A673 (cell line): Measurements from ENCODE around the gene SPACA7.
"Not testable (repeated sequence)": the region's sequence is repeated elsewhere in the genome, so short reads cannot be mapped to it uniquely, and the experiment has no call there.

Source experiments
- CTCF ChIP-seq: fragments of 300-800, 200-600 bp; sonication (generic); conservative IDR thresholded peaks from 2 replicates; pipeline ENCODE4 v1.5.1; 2017; ENCODE audit warnings: low read depth, mild to moderate bottlenecking, antibody characterized with exemption, low read length, moderate library complexity, mixed read lengths
- EZH2 ChIP-seq: fragments of 200-600 bp; sonication (generic); IDR thresholded peaks from 2 replicates; pipeline ENCODE4 v1.6.1; 2017; ENCODE audit warnings: borderline replicate concordance, low read depth, mild to moderate bottlenecking, mixed read lengths, antibody characterized with exemption, low read length; ENCODE audit not compliant: poor library complexity, severe bottlenecking

DNA sequence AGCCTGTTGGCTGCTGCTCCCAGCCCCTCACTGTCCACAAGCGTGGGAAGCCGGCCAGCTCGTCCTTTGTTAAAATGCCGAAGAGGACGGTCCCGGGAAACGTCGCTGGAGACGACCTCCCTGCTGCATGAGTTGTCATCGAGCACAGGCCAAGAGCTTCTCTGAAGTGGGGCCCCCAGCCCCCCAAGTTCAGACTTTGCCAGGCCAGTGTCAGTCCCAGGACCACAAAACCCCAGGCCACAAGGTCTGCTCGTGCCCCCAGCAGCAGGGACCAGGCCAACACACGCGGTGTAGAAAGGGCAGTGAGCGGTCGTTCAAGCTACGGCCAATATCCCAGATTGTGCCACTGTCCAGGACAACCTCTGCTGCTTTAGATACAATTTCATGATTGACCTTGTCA, 57.4 kb downstream of the SPACA7 start:
- not testable (repeated sequence) for TF ChIP-seq CTCF, EZH2
